Measurements from ENCODE around the gene ATP13A5.

GRCh38 chr3:193236599-193236998 lies 142.0 kb downstream of the ATP13A5 start:
- TF ChIP-seq CTCF (IDR thresholded peaks at IDR 0.05; ENCODE audit: low read depth, low read length) (no peak), EZH2phosphoT487 (IDR thresholded peaks at IDR 0.05; ENCODE audit: low read depth) (no peak)
